HG02678 (cell line): ENCODE data around the gene IGF2.

Experiments used
- ATAC-seq: cut with Tn5 transposase; IDR thresholded peaks from one replicate; pipeline ENCODE4 v1.9.1; 2021; ENCODE audit warnings: mild to moderate bottlenecking, moderate library complexity; ENCODE audit not compliant: unreplicated experiment

IGF2 gene

DNA sequence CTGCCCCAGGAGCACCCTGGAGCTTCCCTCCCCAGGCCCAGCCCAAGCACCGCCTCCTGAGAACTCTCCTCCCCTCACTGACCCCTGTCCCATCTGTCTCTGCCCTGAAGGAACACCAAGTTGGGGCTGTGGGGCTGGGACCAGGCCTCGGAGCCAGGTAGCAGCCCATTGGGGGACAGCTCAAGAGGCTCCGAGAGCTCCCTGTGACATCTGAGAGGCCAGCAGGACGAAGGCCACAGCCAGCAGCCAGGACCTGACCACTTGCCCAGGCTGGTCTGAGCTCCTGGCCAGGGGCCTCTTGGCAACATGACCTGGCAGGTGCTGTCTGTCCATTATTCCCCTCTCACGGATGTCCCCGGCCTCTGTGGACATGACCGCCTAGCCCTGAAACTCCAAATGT is 33.7 kb downstream of the IGF2 start:
- no peak for ATAC-seq

DNA sequence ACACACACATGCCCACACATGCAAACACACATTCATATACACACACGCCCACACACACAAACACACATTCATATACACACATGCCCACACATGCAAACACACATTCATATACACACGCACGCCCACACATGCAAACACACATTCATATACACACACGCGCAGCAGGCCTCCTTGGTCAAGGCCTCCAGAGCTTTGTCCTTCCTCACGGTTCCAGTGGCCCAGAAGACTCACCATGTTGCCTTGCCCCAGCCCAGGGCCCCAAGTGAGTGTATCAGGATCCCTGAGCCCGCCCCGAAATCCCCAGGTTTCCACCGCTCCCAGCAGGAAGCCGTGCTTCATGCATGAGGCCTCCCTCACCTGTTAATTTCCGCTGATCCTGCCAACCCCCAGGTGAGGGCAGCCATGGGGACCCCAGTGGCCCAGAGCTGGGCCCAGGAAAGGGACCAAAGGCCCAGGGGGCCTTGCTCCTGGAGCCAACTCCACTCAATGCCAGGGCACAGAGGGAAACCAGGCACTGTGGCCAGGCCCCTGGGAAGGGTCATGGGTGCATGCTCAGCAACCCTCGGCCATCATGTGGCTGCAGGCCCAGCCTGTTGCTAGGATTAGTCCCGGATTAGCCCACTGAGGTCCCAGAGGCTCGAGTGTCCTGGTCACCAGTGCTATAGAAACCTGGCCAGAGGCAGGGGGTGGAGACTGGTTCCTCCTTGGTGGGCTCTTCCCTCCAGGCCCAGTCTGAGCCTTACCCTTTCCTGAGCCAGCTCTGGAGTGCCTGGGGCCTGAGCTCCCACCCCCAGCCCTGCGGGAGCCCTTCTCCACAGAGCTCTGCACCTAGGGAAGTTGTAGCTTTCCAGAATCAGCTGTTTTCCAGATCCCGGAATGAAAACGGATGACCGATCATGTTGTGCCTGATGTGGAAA is 34.4 kb downstream of the IGF2 start:
- no peak for ATAC-seq

DNA sequence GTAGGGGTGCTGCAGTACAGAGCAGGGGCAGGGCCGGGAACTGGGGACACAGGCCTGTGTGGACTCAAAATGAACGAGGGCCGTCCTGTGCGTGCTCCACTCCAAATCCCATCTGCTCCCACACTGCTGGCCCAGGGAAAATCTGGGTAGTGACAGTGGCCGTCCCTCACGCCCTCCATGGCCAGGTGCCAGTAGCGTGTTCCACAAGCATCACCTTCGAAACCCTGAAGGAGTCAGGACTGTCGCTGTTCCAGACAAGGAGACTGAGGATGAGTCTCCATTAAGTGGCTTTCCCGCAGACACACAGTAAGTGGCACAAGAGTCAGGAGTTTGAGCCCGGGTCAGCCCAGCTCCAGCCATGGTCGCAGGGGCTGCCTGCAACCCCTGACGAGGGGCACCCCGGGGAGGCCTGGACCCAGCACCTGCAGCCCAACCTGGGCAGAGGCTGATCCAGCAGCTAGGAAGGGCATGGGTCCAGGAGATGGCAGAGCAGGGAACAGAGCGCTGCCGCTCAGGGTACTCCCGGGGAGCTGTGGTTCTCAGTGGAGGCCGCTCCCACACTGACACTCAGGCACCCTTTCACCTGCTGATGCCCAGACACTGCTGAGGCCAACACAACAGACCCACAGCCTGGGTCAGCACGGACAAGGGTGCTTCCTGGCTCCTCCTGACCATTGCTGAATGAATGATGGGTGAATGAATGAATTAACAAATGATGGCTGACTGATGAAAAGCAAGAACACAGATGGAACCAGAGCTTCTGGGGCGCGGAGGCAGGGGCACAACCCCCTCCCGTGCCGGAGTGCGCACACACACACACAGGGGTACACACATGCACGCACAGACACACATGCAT is 35.3 kb downstream of the IGF2 start:
- ATAC-seq: no peak

DNA sequence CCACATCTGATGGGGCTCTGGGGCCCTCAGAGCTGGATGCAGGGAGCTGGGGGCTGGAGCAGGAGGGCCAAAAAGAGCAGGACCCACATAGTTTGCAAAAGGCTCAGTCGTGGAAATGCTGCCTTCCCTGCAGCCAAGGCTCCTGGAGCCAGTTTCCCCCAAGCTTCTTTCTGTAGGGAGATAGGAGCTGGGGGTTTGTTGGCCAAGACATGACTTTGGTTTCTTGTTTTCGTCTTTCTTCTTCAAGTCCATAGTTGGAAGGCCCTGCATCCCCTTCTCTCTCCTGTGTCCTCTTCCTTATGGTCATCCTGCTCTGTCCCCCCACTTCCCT is 36.3 kb downstream of the IGF2 start:
- no peak for ATAC-seq

DNA sequence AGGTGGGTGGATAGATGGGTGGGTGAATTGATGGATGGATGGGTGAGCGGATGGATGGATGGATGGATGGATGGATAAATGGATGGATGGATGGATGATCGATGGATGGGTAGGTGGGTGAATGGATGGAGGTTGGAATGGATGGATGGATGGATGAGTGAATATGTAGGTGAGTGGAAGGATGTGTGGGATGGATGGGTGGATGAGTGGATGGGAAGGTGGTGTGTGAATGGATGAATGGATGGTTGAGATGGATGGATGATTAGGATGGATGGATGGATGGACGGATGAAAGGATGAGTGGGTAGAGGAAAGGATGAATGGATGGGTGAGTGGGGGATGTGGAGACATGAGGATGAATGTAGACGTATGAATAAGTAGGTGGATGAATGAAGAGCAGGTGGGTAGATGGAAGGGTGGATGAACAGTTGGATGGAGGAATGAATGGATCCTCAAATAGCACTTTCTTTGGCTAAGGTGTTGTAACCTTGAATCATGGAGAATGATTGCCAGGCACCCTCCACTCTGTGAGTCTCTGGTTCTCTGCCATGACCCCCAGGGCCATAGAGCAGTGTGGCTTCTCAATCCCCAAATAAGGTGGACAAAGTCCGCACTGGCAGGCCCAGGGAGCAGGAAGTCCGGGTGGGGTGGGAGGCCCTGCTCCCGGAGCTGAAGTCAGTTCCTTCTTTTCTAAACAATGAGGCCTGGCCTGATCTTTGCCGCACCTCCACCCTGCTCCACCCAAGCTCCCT is 36.9 kb downstream of the IGF2 start:
- no peak for ATAC-seq

DNA sequence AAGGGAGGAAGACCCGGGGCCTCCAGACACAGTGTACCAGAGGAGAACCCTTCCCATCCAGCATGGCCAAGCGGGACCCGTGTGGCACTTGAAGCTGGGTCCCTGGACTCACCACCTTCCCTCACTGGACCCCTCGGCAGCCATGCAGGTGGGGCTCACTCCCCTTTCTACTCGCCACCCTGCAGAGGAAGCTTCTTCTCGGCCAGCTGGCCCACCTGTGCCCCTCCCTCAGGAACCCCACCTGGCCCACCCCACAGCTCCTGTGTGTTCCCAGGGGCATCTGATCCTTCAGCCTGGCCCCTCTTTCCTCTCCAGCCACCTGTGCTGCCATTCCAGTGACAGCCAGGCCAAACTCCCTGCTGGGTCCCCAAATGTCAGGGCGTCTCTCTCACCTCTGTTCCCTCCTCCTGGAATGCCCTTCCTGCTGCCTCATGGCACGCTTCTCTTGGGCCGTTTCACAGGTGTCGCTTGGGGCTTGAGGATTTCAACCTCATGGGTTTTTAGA is 38.0 kb downstream of the IGF2 start:
- ATAC-seq: no peak

DNA sequence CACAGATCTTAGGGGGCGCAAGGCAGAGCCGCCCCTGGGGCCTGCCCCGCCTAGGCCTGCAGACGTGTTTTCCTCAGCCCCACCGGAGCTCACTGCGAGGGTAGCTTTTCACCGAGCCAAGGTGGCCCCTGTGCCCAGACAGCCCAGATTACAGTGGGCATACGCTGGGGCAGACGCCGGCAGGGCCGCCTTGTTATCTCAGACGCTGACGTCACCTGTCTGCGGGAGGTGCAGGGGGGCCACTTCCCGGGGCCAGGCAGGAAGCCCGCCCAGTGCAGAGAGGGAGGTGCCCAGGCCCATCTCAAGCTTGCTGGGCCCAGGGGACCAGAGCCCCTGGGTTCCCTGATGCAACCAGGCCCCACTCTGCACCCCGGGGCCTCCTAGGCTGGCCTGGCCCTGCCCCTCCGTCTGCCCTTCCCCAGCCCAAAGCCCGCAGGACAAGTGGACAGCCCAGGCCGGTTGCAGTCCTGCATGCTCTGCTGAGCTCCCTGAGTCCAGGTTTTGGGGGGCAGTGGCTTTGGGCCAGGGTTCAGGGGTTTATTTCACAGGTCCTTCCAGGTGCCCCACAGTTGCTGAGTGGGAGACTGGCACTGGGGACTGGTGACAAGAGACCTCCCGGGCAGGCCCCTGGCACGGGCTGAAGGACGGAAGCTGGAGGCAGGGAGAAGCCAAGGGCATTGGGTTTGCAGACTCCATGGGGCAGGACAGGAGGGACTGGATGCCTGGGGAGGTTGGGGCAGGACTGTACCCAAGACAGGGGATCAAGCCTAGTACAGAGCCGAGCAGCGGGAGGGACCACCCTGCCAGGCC is 38.6 kb downstream of the IGF2 start:
- no peak for ATAC-seq

DNA sequence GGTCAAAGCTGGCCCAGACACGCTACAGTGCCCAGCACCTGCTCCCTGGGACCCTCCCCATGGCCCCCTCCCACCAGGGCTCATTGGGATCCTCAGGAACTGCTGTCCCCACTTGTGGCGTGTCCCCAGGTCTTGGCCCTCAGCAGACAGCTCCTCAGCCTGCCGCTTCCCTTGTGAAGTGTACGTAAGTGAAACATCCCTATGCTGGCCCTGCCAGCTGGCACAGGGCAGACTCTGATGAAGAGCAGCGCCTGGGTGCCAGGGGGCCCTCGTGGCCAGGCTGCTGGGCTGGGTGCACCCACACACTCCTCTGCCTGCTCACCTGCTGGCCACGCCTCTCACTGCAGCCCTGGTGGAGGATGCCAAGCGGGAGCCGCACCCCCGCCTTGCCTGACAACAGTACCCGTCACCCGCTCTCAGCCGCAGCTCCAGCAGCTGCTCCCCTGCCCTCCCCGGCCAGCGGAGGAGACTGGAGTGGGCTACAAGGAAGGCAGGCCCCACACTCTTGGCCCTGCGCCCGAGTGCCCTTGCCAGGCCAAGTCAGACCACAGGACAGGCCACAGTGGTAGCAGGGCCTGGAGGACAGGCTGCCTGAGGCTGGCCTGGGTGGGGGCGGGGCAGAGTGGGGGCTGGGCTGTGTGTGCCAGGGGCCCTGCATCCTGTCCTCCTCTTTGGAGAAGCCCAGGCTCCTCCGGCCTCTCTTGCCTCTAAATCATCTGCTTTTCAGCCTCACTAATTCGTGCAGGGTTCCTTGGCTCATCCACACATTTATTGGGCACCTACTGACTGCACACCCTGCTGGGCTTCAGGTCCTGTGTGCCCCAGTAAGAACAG is 39.5 kb downstream of the IGF2 start:
- ATAC-seq: no peak

DNA sequence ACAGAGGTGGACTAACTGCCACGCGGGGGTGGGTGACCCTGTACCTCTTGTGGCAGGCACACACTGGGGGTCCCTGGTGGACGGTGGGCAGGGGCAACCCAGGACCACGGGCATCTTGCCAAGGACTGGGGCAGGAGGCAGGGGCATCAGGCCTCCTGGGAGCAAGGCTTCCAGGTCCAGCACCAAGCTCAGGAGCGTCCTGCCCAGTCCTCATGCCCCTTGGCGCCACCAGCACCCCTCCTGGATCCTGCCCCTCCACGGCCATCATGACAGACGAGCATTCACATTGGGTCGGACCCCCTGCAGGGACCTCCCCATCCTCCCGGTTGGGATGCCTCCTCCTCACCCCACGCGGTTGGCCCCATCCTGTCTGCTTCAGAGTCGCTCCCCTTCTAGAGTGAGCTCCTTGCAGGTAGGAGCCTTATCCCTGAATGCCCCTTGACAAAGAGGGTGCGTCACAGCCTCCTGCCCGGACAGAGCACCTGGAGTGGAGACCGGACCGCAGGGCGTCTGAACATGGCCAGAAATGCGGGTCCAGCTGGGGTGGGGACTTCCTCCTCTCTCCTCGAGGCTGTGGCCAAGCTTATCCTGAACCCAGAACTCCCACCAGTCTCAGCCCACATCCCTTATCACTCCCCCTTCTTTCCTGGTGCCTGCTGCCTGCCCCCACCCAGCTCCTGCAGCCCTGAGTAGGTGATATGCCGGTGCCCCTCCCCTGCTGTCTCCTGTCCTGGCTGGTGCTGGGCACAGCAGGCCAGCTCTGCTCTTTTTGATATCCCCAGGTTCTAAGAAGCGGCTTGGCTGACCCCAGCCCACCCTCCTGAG is 40.3 kb downstream of the IGF2 start:
- no peak for ATAC-seq

DNA sequence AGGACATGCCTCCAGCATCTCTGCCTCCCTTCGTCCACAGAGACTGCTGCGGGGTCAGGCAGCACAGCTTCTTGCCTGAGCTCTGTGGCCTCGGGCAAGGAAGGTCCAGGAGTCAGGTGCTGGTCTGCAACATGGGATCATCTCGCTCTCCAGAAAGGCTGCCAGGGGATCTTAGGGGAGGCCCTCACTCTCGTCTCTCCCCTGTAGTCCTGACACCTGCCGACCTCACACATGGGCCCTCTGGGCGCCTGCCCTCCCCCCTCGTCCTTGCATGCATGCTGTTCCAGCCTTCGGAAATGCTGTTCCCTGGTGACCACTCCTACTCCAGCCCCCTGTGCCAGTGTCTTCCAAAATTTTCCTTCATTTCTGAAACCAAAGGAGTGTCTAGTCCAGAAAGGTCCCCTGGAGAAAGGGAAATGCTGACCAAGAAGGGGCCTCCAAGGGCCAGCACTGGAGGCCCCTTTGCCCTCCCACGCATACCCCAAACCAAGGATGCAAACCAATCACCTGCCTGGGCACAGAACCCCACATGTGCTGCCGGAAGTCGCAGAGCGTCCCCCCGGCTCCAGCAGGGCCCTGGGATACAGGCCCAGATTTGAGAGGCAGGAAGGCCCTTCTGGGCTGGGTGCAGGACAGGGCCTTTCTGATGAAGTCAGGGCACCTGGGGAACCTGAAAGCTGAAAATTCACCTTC is 41.0 kb downstream of the IGF2 start:
- no peak for ATAC-seq

DNA sequence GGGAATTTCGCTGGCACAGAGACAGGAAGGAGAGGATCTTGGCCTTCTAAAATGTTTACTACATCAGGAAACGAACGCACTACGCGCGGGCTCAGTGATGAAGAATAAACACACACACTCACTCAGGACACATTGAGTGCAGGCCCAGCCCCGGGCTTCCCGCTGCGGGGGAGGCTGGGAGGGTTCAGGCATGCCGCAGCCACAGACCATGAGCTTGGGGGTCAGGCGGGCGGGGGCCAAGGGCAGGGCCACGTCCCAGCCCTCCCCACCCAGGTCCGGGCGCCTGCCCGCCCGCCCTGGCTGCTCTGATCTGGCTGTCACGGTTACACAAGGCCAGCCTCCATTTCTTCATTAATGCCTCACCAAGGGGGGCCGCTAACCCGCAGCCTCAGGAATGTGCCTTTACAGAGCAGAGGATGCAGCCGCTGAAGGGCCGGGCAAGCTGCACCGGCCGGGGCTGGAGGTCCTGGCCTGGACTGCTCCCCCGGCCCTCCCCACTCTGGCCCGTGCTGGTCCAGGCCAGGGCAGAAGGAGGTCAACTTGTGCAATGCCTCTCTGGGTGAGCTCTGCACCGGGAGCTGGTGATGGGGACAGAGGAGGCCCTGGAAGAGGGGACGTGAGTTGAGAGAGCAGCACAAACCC is 41.7 kb downstream of the IGF2 start:
- no peak for ATAC-seq

DNA sequence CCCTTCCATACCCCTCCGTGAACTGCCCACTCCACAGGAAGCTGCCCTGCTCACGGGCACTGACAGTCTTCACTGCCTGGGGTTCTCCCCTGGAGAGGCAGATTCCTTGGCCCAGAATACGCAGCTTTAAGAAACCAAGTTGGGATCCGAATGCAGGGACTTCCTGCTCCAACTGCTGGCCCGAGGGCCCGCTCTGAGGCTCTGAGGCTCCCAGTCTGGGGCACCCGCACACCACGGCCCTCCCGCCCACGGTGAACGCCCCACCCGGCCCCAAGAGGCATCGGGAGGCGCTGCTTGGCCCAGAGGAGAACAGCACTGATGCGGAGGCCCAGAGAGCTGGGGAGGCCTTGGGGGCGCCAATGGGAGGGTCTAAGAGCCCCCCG is 42.3 kb downstream of the IGF2 start:
- no peak for ATAC-seq

DNA sequence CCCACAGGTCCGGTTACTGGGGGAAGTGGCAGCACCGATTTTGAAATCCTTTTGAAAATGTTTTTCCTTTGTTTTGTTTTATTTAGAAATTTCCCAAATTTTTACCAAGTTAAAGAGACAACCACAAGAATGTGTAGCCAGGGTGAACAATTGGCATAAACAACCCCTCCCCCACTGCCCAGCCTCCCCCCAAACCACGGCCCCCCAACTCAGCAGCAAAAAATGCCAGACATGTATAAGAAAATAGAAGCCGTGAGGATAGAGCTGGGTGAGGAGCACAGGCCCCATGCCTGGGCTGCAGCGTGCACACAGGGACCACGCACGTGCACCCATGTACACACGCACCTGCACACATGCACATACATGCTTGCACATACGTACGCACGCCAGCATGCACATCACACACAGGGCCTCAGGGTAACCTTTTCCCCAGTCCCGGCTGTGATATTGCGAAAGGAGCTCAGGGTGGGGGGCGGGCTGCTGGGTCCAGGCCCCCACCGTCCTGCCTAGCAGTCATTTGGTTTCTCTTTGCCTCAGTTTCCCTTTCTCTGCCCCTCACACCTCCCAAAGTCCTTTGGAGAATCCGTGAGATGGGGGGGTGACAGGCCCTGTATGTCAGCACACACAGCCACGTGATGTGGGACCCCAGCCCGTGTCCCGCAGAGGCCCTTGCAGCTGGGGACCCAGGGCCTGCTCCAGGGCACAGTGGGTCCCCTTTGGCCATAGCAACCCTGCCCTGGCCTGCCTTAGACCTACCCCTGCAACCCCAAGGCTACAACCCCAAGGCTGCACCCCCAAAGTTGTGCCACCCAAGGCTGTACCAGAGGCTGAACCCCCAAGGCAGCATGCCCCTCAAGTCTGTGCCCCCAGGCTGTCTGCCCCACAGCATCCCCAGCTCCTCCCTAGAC is 42.9 kb downstream of the IGF2 start:
- no peak for ATAC-seq

DNA sequence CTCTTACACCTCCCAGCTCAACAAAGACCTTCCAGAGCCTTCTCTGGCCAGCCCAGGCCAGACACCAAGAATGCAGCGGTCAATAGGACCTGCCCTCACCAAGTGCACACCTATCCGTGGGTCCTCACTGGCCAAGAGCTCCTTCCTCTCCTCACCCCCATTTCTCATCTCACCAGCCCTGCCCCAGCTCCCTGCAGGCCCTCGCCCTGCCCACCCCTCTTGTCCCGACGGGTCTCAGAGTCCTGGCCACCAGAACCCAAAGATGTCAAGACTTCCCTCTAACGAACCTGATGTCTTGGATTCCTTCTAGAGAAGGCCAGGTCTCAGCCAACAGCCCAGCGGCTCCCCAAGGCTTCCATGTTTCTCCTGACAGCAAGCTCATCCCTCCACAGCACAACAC is 43.6 kb downstream of the IGF2 start:
- ATAC-seq: no peak

DNA sequence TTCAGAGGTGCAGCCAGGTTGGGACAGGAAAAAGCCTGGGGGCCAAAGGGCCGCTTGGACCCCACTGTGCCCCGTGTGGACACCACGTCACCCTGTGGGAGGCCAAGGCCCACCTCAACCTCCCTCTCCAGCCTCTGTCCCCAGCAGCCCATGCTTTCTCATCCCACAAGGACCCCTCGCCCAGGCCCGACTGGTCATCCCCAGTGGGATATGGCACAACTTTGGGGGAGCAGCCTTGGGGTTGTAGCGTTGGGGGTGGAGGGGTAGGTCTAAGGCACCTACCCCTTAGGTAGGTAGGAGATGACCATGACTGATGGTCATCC is 44.0 kb downstream of the IGF2 start:
- no peak for ATAC-seq

DNA sequence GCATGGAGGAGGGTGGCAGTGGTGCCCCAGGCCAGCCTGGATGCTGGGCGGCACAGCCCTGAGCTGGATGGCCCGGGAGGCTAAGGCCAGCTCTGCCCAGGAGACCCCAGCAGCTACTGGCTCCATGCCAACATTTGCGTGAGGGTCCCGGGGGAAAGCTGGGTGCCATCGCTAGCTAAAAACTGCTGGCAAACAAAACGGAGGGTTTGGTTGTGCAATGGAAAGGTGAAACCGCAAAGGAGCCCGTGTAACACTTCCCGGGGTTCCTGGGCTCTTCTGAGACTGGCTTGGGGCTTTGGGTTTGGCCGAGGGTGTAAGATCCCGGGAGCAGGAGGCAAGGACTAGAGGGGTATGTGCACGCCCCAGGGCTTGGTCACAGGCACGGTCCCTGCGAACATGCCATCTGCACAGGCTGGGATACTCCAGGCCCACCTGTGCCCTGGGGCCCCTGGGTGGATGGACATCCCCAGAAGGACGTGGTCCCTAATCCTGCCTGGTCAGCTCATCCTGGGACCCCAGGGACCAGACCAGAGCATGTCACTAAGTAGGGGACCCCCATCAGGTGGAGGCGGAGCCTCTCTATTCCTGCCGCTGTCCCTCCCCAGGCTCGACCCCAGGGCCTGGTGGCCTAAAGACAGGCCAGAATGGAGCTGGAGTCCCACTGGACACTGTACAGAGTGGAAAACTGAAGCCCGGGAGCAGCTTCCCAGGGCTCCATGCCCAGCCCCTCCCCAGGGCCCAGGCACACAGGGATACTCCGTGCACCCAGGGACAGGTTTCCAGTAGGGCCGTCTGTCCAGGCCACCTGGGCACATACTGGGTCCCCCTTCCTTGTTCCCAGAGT is 44.6 kb downstream of the IGF2 start:
- no peak for ATAC-seq
